MM.1S (cell line): ENCODE data around the gene RAB11FIP5.

ENCODE experiments used
- DNase-seq: peaks from one replicate; pipeline ENCODE4 v3.0.0-alpha.2; 2015
- H2AFZ ChIP-seq: fragments of 300-600 bp; sonication (generic); 2 replicates; pipeline ENCODE4 v1.6.0; 2016; ENCODE audit warnings: antibody characterized with exemption, low read length
- H3F3A ChIP-seq: fragments of 300-600 bp; sonication (generic); 2 replicates; pipeline ENCODE4 v1.6.1; 2016; ENCODE audit warnings: mild to moderate bottlenecking, antibody characterized with exemption, low read length, moderate library complexity, mixed read lengths; ENCODE audit not compliant: insufficient read depth
- H3K27ac ChIP-seq: fragments of 300-600 bp; sonication (generic); 2 replicates; pipeline ENCODE4 v1.5.1; 2016; ENCODE audit warnings: mild to moderate bottlenecking, low read length
- H3K27me3 ChIP-seq: fragments of 300-600 bp; sonication (generic); replicated peaks from 2 replicates; pipeline ENCODE4 v1.6.0; 2016; ENCODE audit warnings: low read length; ENCODE audit not compliant: insufficient read depth
- H3K36me3 ChIP-seq: fragments of 300-600 bp; sonication (generic); replicated peaks from 2 replicates; pipeline ENCODE4 v1.6.1; 2016; ENCODE audit warnings: mild to moderate bottlenecking, low read length, mixed read lengths; ENCODE audit not compliant: insufficient read depth
- H3K4me1 ChIP-seq: fragments of 300-600 bp; sonication (generic); 2 replicates; pipeline ENCODE4 v1.6.1; 2016; ENCODE audit warnings: low read length, mixed read lengths
- H3K4me2 ChIP-seq: fragments of 300-600 bp; sonication (generic); 2 replicates; pipeline ENCODE4 v1.6.0; 2016; ENCODE audit warnings: low read depth, low read length
- H3K4me3 ChIP-seq: fragments of 300-600 bp; sonication (generic); 2 replicates; pipeline ENCODE4 v1.5.1; 2016; ENCODE audit warnings: low read length, mixed read lengths
- H3K79me2 ChIP-seq: fragments of 300-600 bp; sonication (generic); 2 replicates; pipeline ENCODE4 v1.6.1; 2016; ENCODE audit warnings: mixed run types, low read length, mixed read lengths
- H3K9ac ChIP-seq: fragments of 300-600 bp; sonication (generic); 2 replicates; pipeline ENCODE4 v1.6.1; 2016; ENCODE audit warnings: low read length, mixed read lengths
- H3K9me2 ChIP-seq: fragments of 300-600 bp; sonication (generic); replicated peaks from 2 replicates; pipeline ENCODE4 v1.6.1; 2016; ENCODE audit warnings: mild to moderate bottlenecking, low read length, mixed read lengths; ENCODE audit not compliant: insufficient read depth
- H3K9me3 ChIP-seq: fragments of 300-600 bp; sonication (generic); replicated peaks from 2 replicates; pipeline ENCODE4 v1.6.1; 2016; ENCODE audit warnings: mild to moderate bottlenecking, low read length, mixed read lengths; ENCODE audit not compliant: insufficient read depth
- H4K20me1 ChIP-seq: fragments of 300-600 bp; sonication (generic); 2 replicates; pipeline ENCODE4 v1.6.1; 2016; ENCODE audit warnings: mild to moderate bottlenecking, low read length, moderate library complexity, mixed read lengths; ENCODE audit not compliant: insufficient read depth
- CTCF ChIP-seq: fragments of 300-600 bp; sonication (generic); IDR thresholded peaks from 2 replicates; pipeline ENCODE4 v1.5.1; 2016; ENCODE audit warnings: antibody characterized with exemption, low read length, mixed read lengths
- EZH2 ChIP-seq: fragments of 300-600 bp; sonication (generic); optimal IDR thresholded peaks from 2 replicates; pipeline ENCODE3; 2017; ENCODE audit warnings: low read depth, mild to moderate bottlenecking, antibody characterized with exemption, low read length, mixed read lengths
- EZH2phosphoT487 ChIP-seq: fragments of 300-600 bp; sonication (generic); IDR thresholded peaks from 2 replicates; pipeline ENCODE4 v1.6.1; 2018; ENCODE audit warnings: antibody characterized with exemption, low read length

Gene RAB11FIP5

GRCh38 chr2:73037947-73038585, 74.7 kb downstream of the RAB11FIP5 start:
- no peak for TF ChIP-seq CTCF
- no peak for TF ChIP-seq EZH2phosphoT487
- no peak for TF ChIP-seq EZH2
- no peaks in the 10 kb centered on the region for H3K4me1 ChIP-seq
- H4K20me1 ChIP-seq: no peaks in the 10 kb centered on the region
- no peak overlapping the region for H3K9ac ChIP-seq
- H3K9me3 ChIP-seq: no peaks in the 10 kb centered on the region
- H3K27ac ChIP-seq: no peak overlapping the region
- H3K36me3 ChIP-seq: no peaks in the 10 kb centered on the region
- H3K79me2 ChIP-seq: no peaks in the 10 kb centered on the region
- DNase-seq: no peak
- H2AFZ ChIP-seq: no peak overlapping the region
- no peaks in the 10 kb centered on the region for H3K9me2 ChIP-seq
- H3K4me3 ChIP-seq: no peak overlapping the region
- no peak overlapping the region for H3K4me2 ChIP-seq
- no peaks in the 10 kb centered on the region for H3F3A ChIP-seq
- no peaks in the 10 kb centered on the region for H3K27me3 ChIP-seq

- TF ChIP-seq EZH2: no peak
- no peak for TF ChIP-seq CTCF
- TF ChIP-seq EZH2phosphoT487: no peak
- no peak overlapping the region for H3K9ac ChIP-seq
- no peak for DNase-seq
- no peak overlapping the region for H3K27ac ChIP-seq
- no peaks in the 10 kb centered on the region for H4K20me1 ChIP-seq
- no peak overlapping the region for H3K4me2 ChIP-seq
- no peaks in the 10 kb centered on the region for H3K9me2 ChIP-seq
- H3K36me3 ChIP-seq: no peaks in the 10 kb centered on the region
- no peaks in the 10 kb centered on the region for H3K27me3 ChIP-seq
- no peaks in the 10 kb centered on the region for H3K79me2 ChIP-seq
- no peaks in the 10 kb centered on the region for H3K9me3 ChIP-seq
- H3K4me3 ChIP-seq: no peak overlapping the region
- H3F3A ChIP-seq: no peaks in the 10 kb centered on the region
- H2AFZ ChIP-seq: no peak overlapping the region
- no peaks in the 10 kb centered on the region for H3K4me1 ChIP-seq
Observed at GRCh38 chr2:73036766-73037165, 76.0 kb downstream of the RAB11FIP5 start.

- H3K36me3 ChIP-seq: no peaks in the 10 kb centered on the region
- H3K9ac ChIP-seq: no peak overlapping the region
- H3K4me2 ChIP-seq: no peak overlapping the region
- H3K4me1 ChIP-seq: no peaks in the 10 kb centered on the region
- H2AFZ ChIP-seq: no peak overlapping the region
- H3F3A ChIP-seq: no peaks in the 10 kb centered on the region
- no peaks in the 10 kb centered on the region for H3K9me2 ChIP-seq
- no peaks in the 10 kb centered on the region for H4K20me1 ChIP-seq
- H3K4me3 ChIP-seq: no peak overlapping the region
- H3K9me3 ChIP-seq: no peaks in the 10 kb centered on the region
- DNase-seq: no peak
- no peak for TF ChIP-seq EZH2phosphoT487
- TF ChIP-seq CTCF: no peak
- no peak for TF ChIP-seq EZH2
- H3K27me3 ChIP-seq: no peaks in the 10 kb centered on the region
- no peaks in the 10 kb centered on the region for H3K79me2 ChIP-seq
- no peak overlapping the region for H3K27ac ChIP-seq
Observed at GRCh38 chr2:73035899-73036711, 76.6 kb downstream of the RAB11FIP5 start.
